ENCODE results near the gene UBE2V1.

Gene UBE2V1

GRCh38 chr20:50140339-50140859, 27.4 kb upstream of the UBE2V1 start:
- TF ChIP-seq CTCF (IDR thresholded peaks at IDR 0.05): no peak

- no peak; the same call in 1 of the 2 replicates for TF ChIP-seq CTCF (IDR thresholded peaks at IDR 0.05)
Measured at GRCh38 chr20:50138479-50139393, 25.8 kb upstream of the UBE2V1 start.

- no peak for TF ChIP-seq CTCF (IDR thresholded peaks at IDR 0.05)
Measured at GRCh38 chr20:50138120-50138478, 25.1 kb upstream of the UBE2V1 start.

- TF ChIP-seq CTCF (IDR thresholded peaks at IDR 0.05): no peak
Measured at GRCh38 chr20:50136822-50137599, 24.1 kb upstream of the UBE2V1 start.

GRCh38 chr20:50133474-50134217, 20.7 kb upstream of the UBE2V1 start:
- no peak for TF ChIP-seq CTCF (IDR thresholded peaks at IDR 0.05)

- TF ChIP-seq CTCF (IDR thresholded peaks at IDR 0.05): no peak
Measured at GRCh38 chr20:50133041-50133440, 20.1 kb upstream of the UBE2V1 start.

GRCh38 chr20:50130995-50131394, 18.0 kb upstream of the UBE2V1 start:
- no peak for TF ChIP-seq CTCF (IDR thresholded peaks at IDR 0.05)
